Peyer's patch (tissue), 4 donors: ENCODE data around the gene CDK3.
"Not testable (repeated sequence)": the region's sequence is repeated elsewhere in the genome, so short reads cannot be mapped to it uniquely, and the experiment has no call there.

Experiments
- CTCF ChIP-seq, 6 experiments: fragments of 450-650 bp in 4 of 6; fragments of 200-600 bp in 2 of 6; sonication (generic) in 1 of 6; IDR thresholded peaks; one replicate each; pipeline ENCODE4 v1.5.1; 2017 to 2019; ENCODE audit warnings: antibody characterized with exemption in 6 of 6, mild to moderate bottlenecking in 3 of 6, moderate library complexity in 1 of 6
- POLR2A ChIP-seq, 2 donors: fragments of 450-650 bp; IDR thresholded peaks; one replicate each; pipeline ENCODE4 v1.5.1; 2017; ENCODE audit warnings: antibody characterized with exemption in 2 of 2, mild to moderate bottlenecking in 2 of 2, moderate library complexity in 2 of 2

GRCh38 chr17:76042868-76043267 is 42.2 kb downstream of the CDK3 start:
- not testable (repeated sequence) for TF ChIP-seq CTCF, POLR2A (IDR thresholded peaks at IDR 0.05)
